CD4-positive, alpha-beta T cell (primary cell): ENCODE measurements around the gene MRAS. TPM values are rescaled to one million over a fixed set of nuclear protein-coding genes. Genes with fewer than 3 reads are reported as not detected.

Experiments used
- ATAC-seq: fragments of 200-7000 bp; cut with Tn5 transposase; one replicate; pipeline ENCODE4 v1.10.0; 2022; ENCODE audit warnings: mild to moderate bottlenecking; ENCODE audit not compliant: poor library complexity
- CTCF ChIA-PET: fragments of 350-600 bp; sonication (Branson Sonifier 250); formaldehyde crosslinking; loops from one replicate; lab custom pipeline; 2021; ENCODE audit warnings: antibody characterized with exemption, inconsistent platforms; lab: Charles Lee
- POLR2A ChIA-PET: fragments of 350-600 bp; sonication (Branson Sonifier 250); formaldehyde crosslinking; loops from one replicate; lab custom pipeline; 2021; ENCODE audit warnings: antibody characterized with exemption, inconsistent platforms; lab: Charles Lee
- DNase-seq, 14 experiments: peaks; one replicate each; pipeline ENCODE4 v3.0.0-alpha.2; 2013 to 2020; ENCODE audit warnings: mixed read lengths in 2 of 14
- H3K27ac ChIP-seq, 2 donors: one replicate each; pipeline versions ENCODE4 v1.5.1 to v1.7.0; 2013; ENCODE audit warnings: low read length in 2 of 2, low read depth in 1 of 2, mild to moderate bottlenecking in 1 of 2
- H3K27me3 ChIP-seq, 2 experiments: 1 replicate in 1 of 2; 2 replicates in 1 of 2; pipeline versions ENCODE4 v1.6.1 to v1.7.0; 2013; ENCODE audit warnings: low read length in 2 of 2, control low read depth in 1 of 2, mild to moderate bottlenecking in 1 of 2, moderate library complexity in 1 of 2; ENCODE audit not compliant: insufficient read depth in 2 of 2, control insufficient read depth in 1 of 2
- H3K36me3 ChIP-seq: one replicate; pipeline ENCODE4 v1.6.1; 2013; ENCODE audit warnings: low read length, control low read depth; ENCODE audit not compliant: insufficient read depth
- H3K4me1 ChIP-seq: one replicate; pipeline ENCODE4 v1.6.1; 2013; ENCODE audit warnings: low read length, control low read depth; ENCODE audit not compliant: insufficient read depth
- H3K4me3 ChIP-seq: one replicate; pipeline ENCODE4 v1.5.1; 2013; ENCODE audit warnings: mild to moderate bottlenecking, low read length, moderate library complexity
- H3K9me3 ChIP-seq, 2 experiments: 1 replicate in 1 of 2; 2 replicates in 1 of 2; pipeline versions ENCODE4 v1.6.1 to v1.7.0; 2013; ENCODE audit warnings: low read length in 2 of 2, mild to moderate bottlenecking in 2 of 2, control low read depth in 1 of 2, moderate library complexity in 1 of 2; ENCODE audit not compliant: control insufficient read depth in 1 of 2, insufficient read depth in 1 of 2
- H3K27ac Mint-ChIP-seq: one replicate; pipeline ENCODE4 v1.8.0; 2020; ENCODE audit warnings: mixed read lengths
- H3K27me3 Mint-ChIP-seq: one replicate; pipeline ENCODE4 v1.8.0; 2021; ENCODE audit warnings: mixed read lengths
- H3K36me3 Mint-ChIP-seq: one replicate; pipeline ENCODE4 v1.8.0; 2021; ENCODE audit warnings: low read depth, mixed read lengths
- H3K4me1 Mint-ChIP-seq: one replicate; pipeline ENCODE4 v1.8.0; 2021; ENCODE audit warnings: low read depth, mixed read lengths
- H3K4me3 Mint-ChIP-seq: one replicate; pipeline ENCODE4 v1.8.0; 2020; ENCODE audit warnings: mild to moderate bottlenecking, mixed read lengths
- H3K9me3 Mint-ChIP-seq: one replicate; pipeline ENCODE4 v1.8.0; 2020; ENCODE audit warnings: mixed read lengths
- intact Hi-C, 2 experiments: fragments of 100-400 bp; cut with DNase I in 1 of 2; cut with micrococcal nuclease in 1 of 2; formaldehyde crosslinking; loops; one replicate each; pipeline versions ENCODE4 v1.15.1 to v1.9.0; 2023 to 2025; cut with DNase I, micrococcal nuclease
- total RNA-seq, 174 experiments: library from RNA in 2 of 174; stranded (reverse) in 2 of 174; gene quantifications; one replicate each; pipeline ENCODE4 v1.2.3 and lab custom pipeline; 2021 to 2026
- TF ChIP-seq, protein P1 (sequence below): fragments of 200-600 bp; IDR thresholded peaks from one replicate; pipeline ENCODE4 v1.8.0; 2022; ENCODE audit warnings: antibody characterized with exemption, mild to moderate bottlenecking

MRAS gene
- total RNA-seq, 2 experiments from 2014 or later = 0.45 to 0.47 TPM

DNA sequence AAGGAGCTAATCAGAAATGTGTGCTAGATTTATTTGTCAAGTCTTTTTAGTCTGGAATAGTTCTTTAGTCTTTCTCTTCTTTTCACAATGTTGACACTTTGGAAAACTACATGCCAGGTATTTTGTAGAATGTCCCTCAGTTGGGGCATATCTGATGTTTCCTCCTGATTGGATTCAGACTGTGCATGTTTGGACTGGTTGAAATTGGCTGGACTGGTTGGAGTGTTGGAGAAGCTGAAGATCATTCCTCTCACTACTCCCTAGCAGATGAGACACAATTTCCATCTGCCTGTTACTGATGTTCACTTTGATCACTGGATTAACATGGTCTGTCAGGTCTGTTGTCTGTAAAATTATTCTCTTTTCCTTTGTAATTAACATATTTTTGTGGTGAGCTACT, 22.4 kb upstream of the MRAS start:
- H3K4me1 Mint-ChIP-seq = peaks cover 50% of the 10 kb centered on the region
- peaks cover 3% of the 10 kb centered on the region for H3K36me3 Mint-ChIP-seq
- Histone ChIP-seq H3K4me3 (no peak overlapping the region), H3K27ac (no peak overlapping the region), H3K4me1 (peaks cover 29% of the 10 kb centered on the region), H3K27me3 (no peaks in the 10 kb centered on the region), H3K36me3 (no peaks in the 10 kb centered on the region), H3K9me3 (no peaks in the 10 kb centered on the region)
- POLR2A ChIA-PET = no interaction called here
- H3K27ac Mint-ChIP-seq = no peak overlapping the region
- H3K9me3 Mint-ChIP-seq = no peaks in the 10 kb centered on the region
- intact Hi-C loops = loop anchor here (5.0 to 10.0 kb wide), 4 partner anchors 59 to 1349 kb away; partner anchors contain the start of genes CEP70 (in 1 of the 2) and NMNAT3 (in 1 of the 2)
- CTCF ChIA-PET = interaction anchor here (1.0 kb wide), 2 partner anchors 9 to 265 kb away, joined by 3 to 4 read pairs; no protein-coding TSS in a partner anchor
- H3K27me3 Mint-ChIP-seq = no peaks in the 10 kb centered on the region
- ATAC-seq (no peak), DNase-seq (no peak)
- H3K4me3 Mint-ChIP-seq = no peak overlapping the region
- TF ChIP-seq, protein P1, sequence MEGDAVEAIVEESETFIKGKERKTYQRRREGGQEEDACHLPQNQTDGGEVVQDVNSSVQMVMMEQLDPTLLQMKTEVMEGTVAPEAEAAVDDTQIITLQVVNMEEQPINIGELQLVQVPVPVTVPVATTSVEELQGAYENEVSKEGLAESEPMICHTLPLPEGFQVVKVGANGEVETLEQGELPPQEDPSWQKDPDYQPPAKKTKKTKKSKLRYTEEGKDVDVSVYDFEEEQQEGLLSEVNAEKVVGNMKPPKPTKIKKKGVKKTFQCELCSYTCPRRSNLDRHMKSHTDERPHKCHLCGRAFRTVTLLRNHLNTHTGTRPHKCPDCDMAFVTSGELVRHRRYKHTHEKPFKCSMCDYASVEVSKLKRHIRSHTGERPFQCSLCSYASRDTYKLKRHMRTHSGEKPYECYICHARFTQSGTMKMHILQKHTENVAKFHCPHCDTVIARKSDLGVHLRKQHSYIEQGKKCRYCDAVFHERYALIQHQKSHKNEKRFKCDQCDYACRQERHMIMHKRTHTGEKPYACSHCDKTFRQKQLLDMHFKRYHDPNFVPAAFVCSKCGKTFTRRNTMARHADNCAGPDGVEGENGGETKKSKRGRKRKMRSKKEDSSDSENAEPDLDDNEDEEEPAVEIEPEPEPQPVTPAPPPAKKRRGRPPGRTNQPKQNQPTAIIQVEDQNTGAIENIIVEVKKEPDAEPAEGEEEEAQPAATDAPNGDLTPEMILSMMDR = no peak

DNA sequence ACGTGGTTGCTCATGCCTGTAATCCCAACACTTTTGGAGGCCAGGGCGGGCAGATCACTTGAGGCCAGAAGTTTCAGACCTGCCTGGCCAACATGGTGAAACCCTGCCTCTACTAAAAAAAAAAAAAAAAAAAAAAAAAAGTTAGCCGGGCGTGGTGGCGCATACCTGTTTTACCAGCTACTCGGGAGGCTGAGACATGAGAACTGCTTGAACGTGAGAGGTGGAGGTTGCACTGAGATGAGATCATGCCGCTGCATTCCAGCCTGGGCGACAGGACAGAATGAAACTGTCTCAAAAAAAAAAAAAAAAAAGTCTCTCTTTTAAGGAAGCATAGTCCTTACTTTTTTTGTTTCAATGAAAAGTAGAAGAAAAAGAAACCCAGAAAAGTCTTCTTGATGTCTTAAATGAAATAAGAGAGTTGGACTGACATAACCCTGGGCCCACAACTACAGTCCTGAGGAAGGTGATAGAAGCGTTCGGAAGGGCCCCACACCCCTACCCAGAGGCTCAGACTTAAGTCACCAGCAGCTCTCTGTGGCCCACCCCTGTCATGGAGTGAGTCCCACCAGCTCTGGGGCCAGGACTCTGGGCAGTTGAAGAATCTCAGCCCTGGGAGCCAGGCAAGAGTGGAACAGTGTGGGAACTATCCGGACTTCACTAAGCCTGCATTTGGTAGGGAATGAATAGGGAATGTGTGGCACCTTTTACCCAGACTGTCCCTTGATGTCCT, 21.3 kb upstream of the MRAS start:
- no peak overlapping the region for H3K4me3 Mint-ChIP-seq
- TF ChIP-seq, protein P1 = no peak
- H3K4me1 Mint-ChIP-seq = peaks cover 42% of the 10 kb centered on the region
- peaks cover 29% of the 10 kb centered on the region for H3K4me1 ChIP-seq
- H3K27ac ChIP-seq = no peak overlapping the region
- H3K4me3 ChIP-seq = no peak overlapping the region
- H3K36me3 Mint-ChIP-seq = peaks cover 3% of the 10 kb centered on the region
- H3K27me3 Mint-ChIP-seq = no peaks in the 10 kb centered on the region
- no peak overlapping the region for H3K27ac Mint-ChIP-seq
- intact Hi-C loops = loop anchor here (5.0 to 10.0 kb wide), 4 partner anchors 60 to 1348 kb away; partner anchors contain the start of genes CEP70 (in 1 of the 2) and NMNAT3 (in 1 of the 2)
- no peaks in the 10 kb centered on the region for H3K27me3 ChIP-seq
- POLR2A ChIA-PET = interaction anchor here (1.4 kb wide), 1 partner anchor 140 kb away, joined by 3 read pairs; the partner anchor contains the start of gene ARMC8
- H3K9me3 Mint-ChIP-seq = no peaks in the 10 kb centered on the region
- CTCF ChIA-PET = interaction anchor here (0.7 kb wide), 1 partner anchor 1575 kb away, joined by 3 read pairs; no protein-coding TSS in a partner anchor
- H3K36me3 ChIP-seq = no peaks in the 10 kb centered on the region
- no peak for DNase-seq
- ATAC-seq = no peak
- H3K9me3 ChIP-seq = no peaks in the 10 kb centered on the region

- ATAC-seq (no peak), DNase-seq (peak in 1 of 14 experiments; percentile 44)
- TF ChIP-seq, protein P1 = no peak
- CTCF ChIA-PET = interaction anchor here (0.6 to 1.6 kb wide), 3 partner anchors 267 to 1445 kb away, joined by 3 to 4 read pairs (median 3); partner anchors contain the start of gene CEP70
- POLR2A ChIA-PET = interaction anchor here (1.0 to 1.4 kb wide), 2 partner anchors 141 to 266 kb away, joined by 3 read pairs; partner anchors contain the start of genes ARMC8 and CEP70
- no peaks in the 10 kb centered on the region for H3K36me3 ChIP-seq
- intact Hi-C loops = loop anchor here (2.0 to 10.0 kb wide), 5 partner anchors 61 to 1347 kb away; partner anchors contain the start of genes ARMC8 (in 1 of the 2), CEP70 (in 1 of the 2) and NMNAT3 (in 1 of the 2)
- peaks cover 23% of the 10 kb centered on the region for H3K4me1 ChIP-seq
- no peaks in the 10 kb centered on the region for H3K9me3 ChIP-seq
- H3K27ac ChIP-seq = no peak overlapping the region
- H3K36me3 Mint-ChIP-seq = peaks cover 3% of the 10 kb centered on the region
- no peak overlapping the region for H3K4me3 ChIP-seq
- H3K9me3 Mint-ChIP-seq = no peaks in the 10 kb centered on the region
- H3K4me1 Mint-ChIP-seq = peaks cover 39% of the 10 kb centered on the region
- no peaks in the 10 kb centered on the region for H3K27me3 ChIP-seq
- no peaks in the 10 kb centered on the region for H3K27me3 Mint-ChIP-seq
- no peak overlapping the region for H3K27ac Mint-ChIP-seq
- peak overlapping the region; percentile 22 for H3K4me3 Mint-ChIP-seq
These were observed 20.5 kb upstream of the MRAS start for GRCh38 chr3:138327831-138328230.
